ENCODE measurements around the gene KLHDC9. TPM values are rescaled to one million over a fixed set of nuclear protein-coding genes. Genes with fewer than 3 reads are reported as not detected.

KLHDC9 gene
- polyA plus RNA-seq, 1 donor (not counting 4 experiments of a cell fraction or from before 2014, with no cell fraction given): 0.54 TPM

DNA sequence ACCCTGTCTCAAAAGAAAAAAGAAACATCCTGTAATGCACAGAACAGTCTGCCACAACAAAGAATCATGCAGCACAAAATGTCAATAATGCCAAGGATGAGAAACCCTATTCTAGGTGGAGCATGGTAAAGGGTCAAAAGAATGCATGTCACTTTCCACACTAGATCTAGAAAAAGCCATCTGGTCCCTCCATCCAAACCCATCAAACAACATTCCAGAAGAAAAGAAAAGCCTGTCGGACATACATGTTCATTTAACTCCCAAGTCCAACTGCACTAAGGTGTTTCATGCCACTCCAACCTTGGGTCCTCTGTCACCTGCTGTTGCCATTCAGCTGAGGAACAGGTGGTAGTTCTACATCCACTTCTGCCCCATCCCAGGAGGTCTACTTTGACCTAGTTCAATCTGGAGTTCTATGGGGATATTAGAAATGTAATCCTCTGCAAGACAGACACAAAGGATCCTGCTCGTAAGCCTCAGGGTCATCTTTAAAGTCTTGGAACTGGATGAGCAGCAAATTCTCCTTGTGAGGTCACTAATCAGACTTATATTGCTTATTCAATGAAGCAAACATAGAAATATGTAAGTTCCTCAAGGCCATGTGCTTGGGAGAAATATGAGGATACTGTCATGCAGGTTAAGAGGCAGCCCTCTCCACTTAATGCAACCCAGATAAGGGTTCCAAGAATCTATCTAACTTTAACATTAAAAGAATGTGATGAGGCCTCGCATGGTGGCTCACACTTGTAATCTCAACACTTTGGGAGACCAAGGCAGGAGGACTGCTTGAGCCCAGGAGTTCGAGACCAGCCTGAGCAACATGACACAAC lies 30.6 kb downstream of the KLHDC9 start:
- TF ChIP-seq, protein P1, sequence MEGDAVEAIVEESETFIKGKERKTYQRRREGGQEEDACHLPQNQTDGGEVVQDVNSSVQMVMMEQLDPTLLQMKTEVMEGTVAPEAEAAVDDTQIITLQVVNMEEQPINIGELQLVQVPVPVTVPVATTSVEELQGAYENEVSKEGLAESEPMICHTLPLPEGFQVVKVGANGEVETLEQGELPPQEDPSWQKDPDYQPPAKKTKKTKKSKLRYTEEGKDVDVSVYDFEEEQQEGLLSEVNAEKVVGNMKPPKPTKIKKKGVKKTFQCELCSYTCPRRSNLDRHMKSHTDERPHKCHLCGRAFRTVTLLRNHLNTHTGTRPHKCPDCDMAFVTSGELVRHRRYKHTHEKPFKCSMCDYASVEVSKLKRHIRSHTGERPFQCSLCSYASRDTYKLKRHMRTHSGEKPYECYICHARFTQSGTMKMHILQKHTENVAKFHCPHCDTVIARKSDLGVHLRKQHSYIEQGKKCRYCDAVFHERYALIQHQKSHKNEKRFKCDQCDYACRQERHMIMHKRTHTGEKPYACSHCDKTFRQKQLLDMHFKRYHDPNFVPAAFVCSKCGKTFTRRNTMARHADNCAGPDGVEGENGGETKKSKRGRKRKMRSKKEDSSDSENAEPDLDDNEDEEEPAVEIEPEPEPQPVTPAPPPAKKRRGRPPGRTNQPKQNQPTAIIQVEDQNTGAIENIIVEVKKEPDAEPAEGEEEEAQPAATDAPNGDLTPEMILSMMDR (optimal IDR thresholded peaks at IDR 0.05 in 1 of 3, IDR thresholded peaks at IDR 0.05 in 1 of 3, conservative IDR thresholded peaks at IDR 0.05 in 1 of 3; ENCODE audit: extremely low read depth in 1 of 3, insufficient read depth in 2 of 3, low read length in 3 of 3): no peak
- TF ChIP-seq EZH2 (IDR thresholded peaks at IDR 0.05; ENCODE audit: low read length): no peak
- no peak for FAIRE-seq

DNA sequence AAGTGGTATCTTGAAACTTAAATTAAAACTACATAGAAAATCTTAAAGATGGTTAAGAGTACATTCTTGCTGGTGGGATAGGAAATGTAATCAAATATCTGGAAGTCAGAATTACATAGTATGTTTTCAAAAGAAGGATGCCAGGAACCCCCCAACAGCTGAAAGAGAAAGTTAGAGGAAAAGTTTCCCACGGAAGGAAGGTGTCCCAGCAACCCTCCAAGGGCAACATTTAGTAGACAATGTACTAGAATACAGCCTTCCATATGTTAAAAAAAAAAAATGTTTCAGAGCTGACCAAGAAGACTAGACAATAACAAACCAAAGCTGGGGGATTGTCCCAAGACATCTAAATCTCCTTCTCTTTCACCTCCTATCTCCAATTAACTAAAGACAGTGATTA lies 32.1 kb downstream of the KLHDC9 start:
- peaks cover 1 to 21% of the 10 kb centered on the region in 2 experiments for H3K36me3 ChIP-seq (ENCODE audit: control insufficient read depth in 2 of 2, extremely low read depth in 1 of 2, insufficient read depth in 2 of 2, low read length in 2 of 2)
- H3K79me2 ChIP-seq (ENCODE audit: control insufficient read depth, insufficient read depth, low read length): peaks cover 68% of the 10 kb centered on the region
- H3K4me1 ChIP-seq (ENCODE audit: control insufficient read depth, extremely low read depth, insufficient read depth, low read length): no peaks in the 10 kb centered on the region
- no peak for DNase-seq (ENCODE audit: low read depth, low spot score)
- no peak for FAIRE-seq
- H4K20me1 ChIP-seq (ENCODE audit: control insufficient read depth, extremely low read depth, insufficient read depth, low read length): no peaks in the 10 kb centered on the region
- no peak overlapping the region for H3K4me3 ChIP-seq (ENCODE audit: control insufficient read depth in 2 of 3, extremely low read depth in 1 of 3, insufficient read depth in 2 of 3, low read depth in 1 of 3, low read length in 3 of 3)
- H3K9ac ChIP-seq (ENCODE audit: control insufficient read depth, extremely low read depth, insufficient read depth, low read length): no peak overlapping the region
- H3K27ac ChIP-seq (ENCODE audit: control insufficient read depth, insufficient read depth, low read length): no peak overlapping the region
- H3K9me1 ChIP-seq (ENCODE audit: control insufficient read depth, extremely low read depth, insufficient read depth, low read length): no peaks in the 10 kb centered on the region
- H3K27me3 ChIP-seq (ENCODE audit: control insufficient read depth, extremely low read depth, insufficient read depth, low read length): no peaks in the 10 kb centered on the region
- no peak overlapping the region for H3K4me2 ChIP-seq (ENCODE audit: control insufficient read depth, extremely low read depth, insufficient read depth, low read depth, low read length)
- no peak for TF ChIP-seq EZH2 (IDR thresholded peaks at IDR 0.05; ENCODE audit: low read length)
- TF ChIP-seq, protein P1 (optimal IDR thresholded peaks at IDR 0.05 in 1 of 3, IDR thresholded peaks at IDR 0.05 in 1 of 3, conservative IDR thresholded peaks at IDR 0.05 in 1 of 3; ENCODE audit: extremely low read depth in 1 of 3, insufficient read depth in 2 of 3, low read length in 3 of 3): no peak
- no peak overlapping the region for H2AFZ ChIP-seq (ENCODE audit: control insufficient read depth, low read length)
- dilution Hi-C loops (cut with MboI; ENCODE audit: extremely low pct_ligation_motif_present, low sequenced_read_pairs): no loop called here
- H3K9me3 ChIP-seq (ENCODE audit: control insufficient read depth, low read depth, low read length): no peaks in the 10 kb centered on the region

More for the DNA sequence above, 30.6 kb downstream of the KLHDC9 start:
- dilution Hi-C loops (cut with MboI; ENCODE audit: extremely low pct_ligation_motif_present, low sequenced_read_pairs): no loop called here
- no peaks in the 10 kb centered on the region for H3K27me3 ChIP-seq (ENCODE audit: control insufficient read depth, extremely low read depth, insufficient read depth, low read length)
- H3K36me3 ChIP-seq (ENCODE audit: control insufficient read depth in 2 of 2, extremely low read depth in 1 of 2, insufficient read depth in 2 of 2, low read length in 2 of 2): peaks cover 5 to 29% of the 10 kb centered on the region in 2 experiments
- H3K4me1 ChIP-seq (ENCODE audit: control insufficient read depth, extremely low read depth, insufficient read depth, low read length): no peaks in the 10 kb centered on the region
- H2AFZ ChIP-seq (ENCODE audit: control insufficient read depth, low read length): no peak overlapping the region
- no peak overlapping the region for H3K9ac ChIP-seq (ENCODE audit: control insufficient read depth, extremely low read depth, insufficient read depth, low read length)
- peaks cover 58% of the 10 kb centered on the region for H3K79me2 ChIP-seq (ENCODE audit: control insufficient read depth, insufficient read depth, low read length)
- no peak for DNase-seq (ENCODE audit: low read depth, low spot score)
- H4K20me1 ChIP-seq (ENCODE audit: control insufficient read depth, extremely low read depth, insufficient read depth, low read length): no peaks in the 10 kb centered on the region
- no peak overlapping the region for H3K27ac ChIP-seq (ENCODE audit: control insufficient read depth, insufficient read depth, low read length)
- no peaks in the 10 kb centered on the region for H3K9me3 ChIP-seq (ENCODE audit: control insufficient read depth, low read depth, low read length)
- no peaks in the 10 kb centered on the region for H3K9me1 ChIP-seq (ENCODE audit: control insufficient read depth, extremely low read depth, insufficient read depth, low read length)
- H3K4me3 ChIP-seq (ENCODE audit: control insufficient read depth in 2 of 3, extremely low read depth in 1 of 3, insufficient read depth in 2 of 3, low read depth in 1 of 3, low read length in 3 of 3): no peak overlapping the region
- H3K4me2 ChIP-seq (ENCODE audit: control insufficient read depth, extremely low read depth, insufficient read depth, low read depth, low read length): no peak overlapping the region
